Measurements from ENCODE around the gene LEUTX.

DNA sequence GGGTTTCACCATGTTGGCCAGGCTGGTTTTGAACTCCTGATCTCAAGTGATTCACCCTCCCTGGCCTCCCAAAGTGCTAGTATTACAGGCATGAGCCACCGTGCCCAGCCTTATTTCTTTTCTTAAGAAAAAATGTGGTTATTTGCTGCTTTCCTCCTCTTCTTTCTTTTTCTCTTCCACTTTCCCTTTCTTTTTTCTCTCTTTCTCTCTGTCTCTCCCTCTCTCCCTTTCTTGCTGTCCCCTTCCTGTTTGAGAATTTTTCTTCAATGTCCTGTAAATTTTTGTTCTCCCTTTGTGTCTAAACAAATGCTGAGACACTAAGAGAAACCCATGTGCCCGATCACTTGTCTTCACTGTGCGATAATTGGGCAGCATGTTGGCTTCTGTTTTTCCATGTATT, 2.2 kb downstream of the LEUTX start:
- TF ChIP-seq CTCF (conservative IDR thresholded peaks at IDR 0.05; ENCODE audit: low read depth, low read length) = no peak
- TF ChIP-seq EZH2 (IDR thresholded peaks at IDR 0.05; ENCODE audit: borderline replicate concordance, low read depth, low read length, poor library complexity, severe bottlenecking) = no peak

Measured in A673 (cell line).